GM18511 (cell line): ENCODE results near the gene MTMR6.

Experiments used
- ATAC-seq: cut with Tn5 transposase; IDR thresholded peaks from one replicate; pipeline ENCODE4 v1.9.1; 2021; ENCODE audit warnings: mild to moderate bottlenecking, moderate library complexity; ENCODE audit not compliant: unreplicated experiment

MTMR6 gene

DNA sequence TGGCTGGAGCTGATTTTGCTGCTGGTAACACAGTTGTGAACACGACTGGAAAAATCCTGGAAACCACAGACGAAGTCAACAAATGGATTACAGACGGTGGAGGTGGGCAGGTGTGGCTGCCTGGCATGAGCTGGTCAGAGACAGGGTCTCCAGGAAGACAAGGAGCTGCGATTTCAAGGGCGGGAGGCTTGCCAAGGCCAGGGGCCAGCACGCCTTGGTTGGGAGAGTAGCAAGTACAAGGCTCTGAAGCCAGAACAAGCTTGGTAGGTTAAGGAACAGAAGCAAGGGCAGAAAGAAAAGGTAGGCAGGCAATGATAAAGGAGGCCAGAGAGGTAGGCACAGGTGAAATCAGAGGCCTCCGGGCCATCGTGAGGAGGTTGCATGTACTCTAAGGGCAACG lies 64.5 kb downstream of the MTMR6 start:
- no peak for ATAC-seq

DNA sequence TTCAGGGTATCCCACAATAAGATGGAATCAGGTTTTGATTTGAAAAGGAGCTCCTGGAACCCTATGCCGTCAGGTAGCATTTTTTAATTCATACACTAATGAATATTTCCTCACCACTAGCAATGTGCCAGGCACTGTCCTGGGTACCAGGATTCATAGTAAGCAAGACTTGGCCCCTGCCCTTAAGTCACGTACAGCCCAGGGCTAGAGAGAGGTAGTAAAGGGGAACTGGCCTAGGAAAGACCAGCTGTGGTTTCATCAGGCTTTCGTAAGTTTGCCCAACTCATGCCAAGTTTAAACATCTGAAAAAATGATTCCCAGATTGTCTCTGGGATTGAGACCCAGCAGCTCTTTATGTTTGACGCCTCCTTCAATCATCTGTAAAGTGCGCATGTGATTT lies 69.3 kb downstream of the MTMR6 start:
- ATAC-seq: no peak

DNA sequence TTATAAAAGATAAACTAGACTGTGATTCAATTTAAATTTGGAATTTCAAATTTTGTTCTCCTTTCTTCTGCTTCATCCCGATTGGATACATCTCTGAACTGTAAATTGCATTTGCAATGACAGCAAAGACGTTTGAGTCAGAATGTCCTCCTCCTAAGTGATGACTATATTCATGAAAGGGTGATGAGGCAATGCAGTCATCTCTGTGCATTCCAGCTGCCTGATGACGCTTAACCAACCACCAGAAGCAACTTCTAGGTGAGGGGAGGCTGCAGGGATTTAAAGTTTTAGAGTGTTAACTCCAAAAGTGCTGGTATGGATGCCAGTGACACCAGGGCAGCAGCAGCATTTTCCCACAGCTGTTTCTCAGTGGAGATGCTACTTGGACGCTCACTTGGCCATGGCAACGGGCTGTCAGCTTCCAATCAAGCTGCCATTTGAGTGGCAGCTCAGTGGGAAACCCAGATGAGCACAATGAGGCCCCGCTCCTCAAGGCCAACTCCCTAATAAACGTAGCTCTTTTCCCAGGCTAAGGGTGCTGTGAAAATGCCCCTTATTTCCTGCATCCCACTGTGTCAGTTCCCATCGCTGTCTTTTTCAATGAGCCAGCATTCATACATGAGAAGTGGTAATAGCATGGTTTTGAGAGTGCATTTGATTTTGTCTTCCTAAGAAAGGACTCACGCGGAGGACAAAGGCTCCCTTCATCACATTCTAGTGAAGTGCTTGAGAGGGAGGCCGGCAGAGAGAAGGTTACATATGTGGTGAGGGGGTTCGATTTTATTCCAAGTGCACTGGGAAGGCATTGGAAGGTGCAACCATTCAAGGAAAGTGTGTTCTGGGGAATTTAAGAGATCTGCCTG lies 70.0 kb downstream of the MTMR6 start:
- ATAC-seq: no peak

DNA sequence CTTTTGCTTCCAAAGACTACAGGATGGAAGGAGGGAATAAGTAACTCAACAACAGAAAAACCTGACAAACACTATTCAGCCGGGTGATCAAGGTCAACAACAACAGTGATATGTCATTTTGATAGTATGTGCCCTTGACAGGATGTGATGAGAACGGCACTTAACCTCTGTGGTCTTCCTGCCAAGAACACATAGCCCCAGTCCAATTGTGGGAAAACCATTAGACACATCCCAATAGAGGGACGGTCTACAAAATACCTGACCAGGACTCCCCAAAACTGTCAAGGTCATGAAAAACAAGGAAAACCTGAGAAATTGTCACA lies 72.1 kb downstream of the MTMR6 start:
- ATAC-seq: no peak

DNA sequence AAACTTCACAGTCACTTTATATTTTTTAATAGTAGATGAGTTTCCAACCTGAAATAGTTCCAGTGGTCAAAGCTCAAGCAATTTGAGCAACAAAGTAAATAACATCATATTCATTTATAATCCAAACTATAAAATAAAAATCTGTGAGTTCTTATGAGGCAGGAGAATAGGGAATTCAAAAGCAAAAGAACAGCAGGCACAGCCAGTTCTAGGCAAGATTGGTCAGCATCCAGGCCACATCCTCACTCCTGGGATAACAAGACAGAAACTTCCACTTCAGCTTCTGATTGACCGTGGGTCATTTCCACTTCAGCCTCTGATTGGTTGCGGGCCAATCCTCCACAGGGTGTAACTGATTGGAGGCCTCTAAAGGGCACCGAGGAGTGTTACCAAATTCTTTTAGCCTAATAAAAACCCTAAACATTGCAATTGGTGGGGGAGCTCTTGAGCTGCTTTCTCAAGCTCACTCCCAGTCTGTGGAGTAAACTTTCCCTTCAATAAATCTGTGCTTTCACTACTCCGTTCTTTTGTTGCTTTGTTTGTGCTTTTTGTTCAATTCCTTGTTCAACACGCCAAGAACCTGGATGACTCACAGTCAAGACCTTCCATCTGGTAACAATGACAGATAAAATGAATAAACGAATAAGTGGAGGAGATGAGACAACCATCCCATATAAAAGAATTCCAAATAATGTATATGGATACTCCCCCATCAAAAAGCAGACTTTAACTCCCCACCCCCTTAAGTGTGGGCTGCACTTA lies 72.6 kb downstream of the MTMR6 start:
- ATAC-seq: no peak

DNA sequence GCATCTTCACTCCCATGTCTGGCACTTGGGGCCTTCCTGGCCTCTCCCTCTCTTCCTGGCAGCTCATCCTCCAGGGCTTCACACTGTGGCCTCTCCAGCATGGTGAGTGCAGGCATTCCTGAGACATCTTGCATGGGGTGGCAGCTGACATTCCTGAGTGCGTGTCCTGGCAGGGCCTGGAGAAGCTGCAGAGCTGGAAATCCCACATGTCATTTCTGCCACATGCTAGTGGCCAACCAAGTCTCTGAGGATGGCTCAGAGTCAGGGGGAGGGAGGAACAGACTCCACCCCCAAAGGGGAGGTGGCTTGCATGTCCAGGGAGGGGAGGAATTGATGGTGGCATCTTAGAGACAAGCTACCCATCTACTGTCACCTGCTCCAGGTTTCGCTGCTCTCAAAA lies 73.6 kb downstream of the MTMR6 start:
- no peak for ATAC-seq

DNA sequence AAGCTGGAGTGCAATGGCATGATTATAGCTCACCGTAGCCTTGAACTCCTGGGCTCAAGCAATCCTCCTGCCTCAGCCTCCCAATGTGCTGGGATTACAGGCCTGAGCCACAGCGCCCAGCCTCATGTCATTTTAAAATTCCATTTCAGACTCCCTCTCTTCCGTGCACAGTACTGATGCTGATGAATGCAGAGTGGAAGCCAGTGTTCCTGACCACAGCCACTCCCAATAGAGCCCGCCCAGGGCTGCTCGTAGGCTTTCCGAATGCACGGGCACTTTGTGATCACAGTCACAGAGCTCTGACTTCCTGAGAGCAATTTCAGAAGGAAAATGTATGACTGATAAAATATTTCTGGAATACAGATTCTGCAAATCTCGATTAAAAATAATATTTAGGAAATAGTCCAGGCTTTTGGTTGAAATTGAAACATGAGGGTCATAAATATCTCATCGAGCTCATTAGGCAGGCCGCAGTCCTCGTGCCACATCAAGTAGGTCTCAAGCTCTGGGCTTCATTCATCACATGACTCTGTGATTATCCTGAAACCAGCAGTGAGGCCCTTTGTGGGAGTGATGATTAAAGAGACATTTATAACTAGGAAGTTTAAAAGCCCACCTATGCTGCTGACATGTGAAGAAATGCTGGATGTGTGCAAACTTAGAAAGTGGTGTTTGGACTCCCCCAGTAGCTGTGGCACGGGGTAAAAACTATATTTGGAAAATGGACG lies 76.3 kb downstream of the MTMR6 start:
- ATAC-seq: no peak

DNA sequence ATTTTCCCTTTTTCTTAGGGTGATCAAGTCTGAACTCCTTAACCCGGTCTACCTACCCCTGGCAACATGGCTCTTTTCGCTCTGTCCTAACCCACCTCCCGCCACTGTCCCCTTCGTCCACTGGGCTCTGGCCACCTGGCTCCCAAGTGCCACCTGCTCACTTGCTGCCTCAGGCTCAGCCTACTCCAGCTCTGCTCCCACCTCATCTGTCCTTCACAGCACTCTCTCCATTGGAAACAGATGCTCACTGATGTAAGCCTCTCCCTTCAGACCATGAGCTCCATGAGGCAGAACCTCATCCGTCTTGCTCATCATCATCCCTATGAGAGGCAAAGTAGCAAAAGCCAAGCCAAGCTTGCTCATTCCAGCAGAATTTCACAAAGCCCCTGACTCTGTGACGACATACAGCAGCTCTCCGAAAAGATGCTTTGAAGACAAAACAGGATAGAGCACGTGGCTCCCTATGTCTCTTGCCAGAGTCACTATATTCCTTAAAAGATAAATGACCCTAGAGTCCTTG lies 79.9 kb downstream of the MTMR6 start:
- no peak for ATAC-seq

DNA sequence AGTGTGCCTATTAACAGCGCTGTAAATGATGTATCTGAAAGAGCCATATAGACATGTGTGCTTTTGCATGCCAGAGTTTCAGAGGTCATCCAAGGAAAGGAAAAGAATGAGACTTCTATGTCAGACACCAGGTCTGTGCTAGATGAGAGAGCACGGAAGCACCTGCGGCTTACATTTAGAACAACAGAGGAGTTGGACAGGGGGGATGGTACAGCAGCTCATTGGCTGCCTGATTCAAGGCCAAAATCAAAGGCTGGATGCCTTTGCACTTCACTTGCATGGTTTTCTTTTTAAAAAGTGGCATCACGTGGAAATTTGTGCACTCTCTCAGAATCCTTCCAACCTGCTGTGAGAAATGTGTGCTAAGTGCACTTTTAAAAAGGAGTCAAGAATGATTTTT lies 82.4 kb downstream of the MTMR6 start:
- no peak for ATAC-seq

DNA sequence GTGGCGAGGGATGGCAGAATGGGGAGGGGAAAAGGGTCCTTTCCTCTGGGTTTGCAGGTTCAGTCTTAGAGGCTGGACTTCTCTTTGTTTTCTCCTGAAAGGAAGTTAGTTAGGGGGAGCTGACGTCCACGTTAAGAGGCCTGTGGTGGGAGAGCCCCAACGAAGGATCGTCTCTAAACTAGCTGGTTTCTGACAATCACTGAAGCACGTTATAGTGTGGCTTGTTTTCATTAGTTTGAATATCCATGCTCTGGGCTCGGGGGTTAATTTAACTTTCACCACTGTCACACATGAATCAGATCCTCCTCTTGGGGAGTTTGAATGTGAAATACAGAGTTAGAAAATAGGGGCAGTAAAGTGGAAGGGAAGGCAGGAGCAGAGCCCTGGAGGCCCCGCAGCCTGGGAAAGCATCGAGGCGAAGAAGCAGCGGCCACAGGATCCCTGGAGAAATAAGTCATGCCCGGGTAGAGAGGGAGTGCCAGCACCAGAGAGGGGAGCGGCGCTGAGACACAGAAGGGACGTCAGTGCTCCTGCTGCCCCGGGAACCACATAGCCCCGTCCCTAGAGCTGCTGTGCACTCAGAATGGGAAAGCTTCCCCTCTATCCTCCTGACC lies 84.1 kb downstream of the MTMR6 start:
- ATAC-seq: no peak

DNA sequence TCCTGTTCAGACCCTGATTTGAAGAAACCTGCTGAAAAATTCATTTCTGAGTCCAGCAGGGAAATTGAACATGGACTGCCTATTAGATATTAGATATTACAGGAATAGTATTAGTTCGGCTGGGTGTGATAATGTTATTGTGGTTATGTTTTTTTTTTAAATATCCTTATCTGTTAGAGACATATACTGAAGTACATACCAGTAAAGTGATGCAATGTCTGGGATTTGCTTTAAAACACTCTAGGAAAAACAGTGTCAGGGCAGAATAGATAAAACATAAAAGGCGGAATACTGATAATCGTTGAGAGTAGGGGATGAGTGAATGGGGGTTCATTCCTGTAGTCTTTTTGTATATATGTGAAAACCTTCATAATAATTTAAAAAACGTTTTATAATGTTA lies 86.5 kb downstream of the MTMR6 start:
- ATAC-seq: no peak

DNA sequence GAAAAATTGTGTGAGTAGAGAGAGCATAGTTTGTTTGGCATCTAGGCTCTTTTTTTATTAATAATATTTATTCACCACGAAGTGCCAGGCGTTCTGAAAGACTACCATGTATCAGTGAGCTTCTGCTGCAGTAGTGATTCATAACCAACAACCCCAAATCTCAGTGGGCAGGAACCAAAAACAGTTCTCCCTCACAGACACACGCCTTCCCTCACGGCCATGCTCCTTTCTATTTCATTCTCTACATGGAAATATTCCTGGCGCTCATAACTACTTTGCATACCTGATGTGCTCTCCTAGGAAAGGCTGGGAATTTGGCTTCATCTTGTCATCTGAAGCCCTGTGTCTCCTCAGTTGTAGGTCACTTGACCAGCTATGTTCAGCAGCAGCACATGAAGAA lies 88.6 kb downstream of the MTMR6 start:
- ATAC-seq: no peak

DNA sequence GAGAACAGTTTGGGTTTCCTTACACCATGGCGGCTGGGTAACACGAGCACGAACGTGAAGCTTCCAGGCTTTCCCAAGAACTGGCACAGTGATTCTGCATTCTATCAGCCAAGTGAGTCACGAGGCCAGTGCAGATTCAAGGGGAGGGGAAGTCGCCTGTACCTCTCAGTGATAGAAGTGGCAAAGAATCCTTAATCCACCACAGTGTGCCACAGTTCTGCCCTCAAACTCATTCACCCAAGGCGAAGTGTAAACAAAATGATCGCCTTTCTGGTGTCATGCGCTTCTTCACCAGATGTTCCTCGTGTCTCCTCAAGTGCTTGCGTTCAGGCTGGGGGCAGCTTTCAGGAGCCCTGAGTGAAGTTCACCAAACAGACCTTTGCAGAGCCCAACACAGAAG lies 90.3 kb downstream of the MTMR6 start:
- no peak for ATAC-seq
